K562 (cell line): ENCODE measurements around the gene ERMARD. TPM values are rescaled to one million over a fixed set of nuclear protein-coding genes. Genes with fewer than 3 reads are reported as not detected.

Experiments used
- ATAC-seq: fragments of 200-7000 bp; cut with Tn5 transposase; 3 replicates; pipeline ENCODE4 v1.9.1; 2020; ENCODE audit warnings: moderate library complexity
- BruUV-seq: library from RNA; stranded (reverse); fragments of 400-500 nt; replicated peaks from 2 replicates; lab custom pipeline; 2021; lab: Mats Ljungman, UMichigan
- CTCF ChIA-PET: fragments of 300-600 bp; formaldehyde crosslinking; extraction: SDS; loops from one replicate; lab custom pipeline; 2021; ENCODE audit warnings: low intra/inter-chr PET ratio; lab: Yijun Ruan, JAX
- POLR2A ChIA-PET: fragments of 300-600, 350-650 bp; sonication (Branson Sonifier 250); formaldehyde crosslinking; extraction: SDS; loops from one replicate; lab custom pipeline; 2021; ENCODE audit warnings: antibody characterized with exemption, inconsistent platforms; lab: Yijun Ruan, JAX
- DNase-seq, 4 experiments: peaks; one replicate each; pipeline versions ENCODE4 v3.0.0 to v3.0.0-alpha.2; 2011 to 2018; ENCODE audit warnings: low spot score in 3 of 4, mixed read lengths in 3 of 4; ENCODE audit errors: extremely low read depth in 1 of 4
- FAIRE-seq: peaks from 2 replicates; lab custom pipeline; 2011; peaks lifted over from hg19 to GRCh38; lab: Jason Lieb, UNC
- H2AFZ ChIP-seq: 2 replicates; pipeline ENCODE4 v1.6.0; 2011; ENCODE audit warnings: low read depth, low read length, control low read depth, inconsistent platforms
- H3K27ac ChIP-seq: fragments of 200-600 bp; 3 replicates; pipeline ENCODE4 v1.8.0; 2011; ENCODE audit warnings: low read depth, mild to moderate bottlenecking, control low read depth, inconsistent platforms, low read length, moderate library complexity, mixed read lengths; ENCODE audit errors: extremely low read depth
- H3K27me3 ChIP-seq, 2 experiments: fragments of 300-600 bp in 1 of 2; 2 replicates in 1 of 2; 3 replicates in 1 of 2; pipeline versions ENCODE4 v1.6.0 to v1.8.0; 2011; ENCODE audit warnings: inconsistent platforms in 2 of 2, low read length in 2 of 2, mild to moderate bottlenecking in 1 of 2, mixed read lengths in 1 of 2, moderate library complexity in 1 of 2; ENCODE audit not compliant: control insufficient read depth in 2 of 2, insufficient read depth in 2 of 2
- H3K36me3 ChIP-seq: fragments of 300-600 bp; 3 replicates; pipeline ENCODE4 v1.8.0; 2011; ENCODE audit warnings: mild to moderate bottlenecking, low read length, inconsistent platforms; ENCODE audit not compliant: control insufficient read depth, insufficient read depth
- H3K4me1 ChIP-seq, 2 experiments: fragments of 200-600 bp in 1 of 2; replicated peaks in 1 of 2; 2 replicates in 1 of 2; 3 replicates in 1 of 2; pipeline versions ENCODE4 v1.5.1 to v1.8.0; 2011; ENCODE audit warnings: inconsistent platforms in 2 of 2, low read length in 2 of 2, mild to moderate bottlenecking in 1 of 2, mixed read lengths in 1 of 2, moderate library complexity in 1 of 2; ENCODE audit not compliant: control insufficient read depth in 2 of 2, insufficient read depth in 2 of 2
- H3K4me2 ChIP-seq: 2 replicates; pipeline ENCODE4 v1.6.1; 2011; ENCODE audit warnings: low read length, control low read depth, inconsistent platforms, mixed read lengths; ENCODE audit not compliant: insufficient read depth
- H3K4me3 ChIP-seq: fragments of 200-600 bp; sonication (generic), shearing (Covaris generic); 2 replicates; pipeline ENCODE4 v1.5.1; 2016; ENCODE audit warnings: control low read depth, inconsistent platforms
- H3K79me2 ChIP-seq: fragments of 200-600 bp; 3 replicates; pipeline ENCODE4 v1.8.0; 2011; ENCODE audit warnings: low read length, inconsistent platforms; ENCODE audit not compliant: control insufficient read depth, insufficient read depth
- H3K9ac ChIP-seq, 2 experiments: 2 replicates each; pipeline versions ENCODE4 v1.6.0 to v1.6.1; 2011; ENCODE audit warnings: low read depth in 2 of 2, low read length in 2 of 2, control low read depth in 1 of 2, inconsistent platforms in 1 of 2, mild to moderate bottlenecking in 1 of 2, mixed read lengths in 1 of 2; ENCODE audit not compliant: insufficient read depth in 1 of 2
- H3K9me1 ChIP-seq: one replicate; pipeline ENCODE4 v1.6.0; 2011; ENCODE audit warnings: inconsistent platforms, mild to moderate bottlenecking, low read length, moderate library complexity; ENCODE audit not compliant: control insufficient read depth, insufficient read depth
- H3K9me3 ChIP-seq: replicated peaks from 2 replicates; pipeline ENCODE4 v1.5.1; 2011; ENCODE audit warnings: low read depth, low read length, inconsistent platforms; ENCODE audit not compliant: control insufficient read depth, insufficient read depth
- H4K20me1 ChIP-seq: replicated peaks from 2 replicates; pipeline ENCODE4 v1.6.1; 2011; ENCODE audit warnings: low read length, inconsistent platforms, mixed read lengths; ENCODE audit not compliant: control insufficient read depth, insufficient read depth
- BCL6 ChIP-seq: fragments of 250-450 bp; sonication (Bioruptor Pico); IDR thresholded peaks from 2 replicates; pipeline ENCODE4 v1.4.0; 2020
- CEBPB ChIP-seq: fragments of 450-650 bp; IDR thresholded peaks from 2 replicates; pipeline ENCODE4 v1.6.1; 2016; ENCODE audit warnings: missing genetic modification characterization, missing compliant biosample characterization
- HDAC1 ChIP-seq, 2 experiments: fragments of 450-650 bp; IDR thresholded peaks; 2 replicates each; pipeline ENCODE4 v1.6.1; 2016 to 2017; ENCODE audit warnings: inconsistent platforms in 1 of 2, mild to moderate bottlenecking in 1 of 2, moderate library complexity in 1 of 2
- HMG20A ChIP-seq: fragments of 450-650 bp; formaldehyde crosslinking; conservative IDR thresholded peaks from 2 replicates; pipeline ENCODE4 v1.4.0; 2020; ENCODE audit warnings: mild to moderate bottlenecking, mixed read lengths
- HSF4 ChIP-seq: fragments of 250-450 bp; sonication (Bioruptor Pico); IDR thresholded peaks from 2 replicates; pipeline ENCODE4 v2.1.2; 2022; ENCODE audit warnings: mild to moderate bottlenecking, moderate library complexity, borderline replicate concordance
- KAT2B ChIP-seq: IDR thresholded peaks from one replicate; pipeline ENCODE4 v1.6.1; 2012; ENCODE audit warnings: low read depth, mild to moderate bottlenecking, control low read depth, inconsistent platforms, low read length, moderate library complexity
- NONO ChIP-seq, 2 experiments: fragments of 200-400 bp in 1 of 2; fragments of 450-650 bp in 1 of 2; formaldehyde crosslinking in 1 of 2; IDR thresholded peaks; 2 replicates each; pipeline ENCODE4 v1.6.1; 2017; ENCODE audit warnings: low read depth in 2 of 2, mild to moderate bottlenecking in 2 of 2, moderate library complexity in 2 of 2, low read length in 1 of 2
- RBM17 ChIP-seq: fragments of 200-400 bp; formaldehyde crosslinking; IDR thresholded peaks from 2 replicates; pipeline ENCODE4 v1.6.1; 2017; ENCODE audit warnings: low read depth, mild to moderate bottlenecking, low read length, borderline replicate concordance
- TBP ChIP-seq: optimal IDR thresholded peaks from 2 replicates; pipeline ENCODE3; 2011; ENCODE audit warnings: low read depth, low read length, improper control_type of control experiment
- YBX1 ChIP-seq: fragments of 450-650 bp; IDR thresholded peaks from 2 replicates; pipeline ENCODE4 v1.7.1; 2016; ENCODE audit warnings: mild to moderate bottlenecking
- ZBTB5 ChIP-seq: fragments of 450-650 bp; IDR thresholded peaks from 2 replicates; pipeline ENCODE4 v1.6.1; 2017; ENCODE audit warnings: antibody characterized with exemption
- ZFPM2 ChIP-seq: fragments of 250-450 bp; sonication (Bioruptor Pico); IDR thresholded peaks from 2 replicates; pipeline ENCODE4 v1.5.1; 2022; ENCODE audit warnings: mild to moderate bottlenecking
- ZNF239 ChIP-seq: fragments of 250-450 bp; sonication (Bioruptor Pico); IDR thresholded peaks from 2 replicates; pipeline ENCODE4 v1.4.0; 2020; ENCODE audit warnings: mild to moderate bottlenecking
- ZNF354B ChIP-seq: fragments of 250-450 bp; sonication (Bioruptor Pico); IDR thresholded peaks from 2 replicates; pipeline ENCODE4 v1.4.0; 2020
- ZNF561 ChIP-seq: fragments of 450-650 bp; formaldehyde crosslinking; conservative IDR thresholded peaks from 2 replicates; pipeline ENCODE4 v1.4.0; 2020; ENCODE audit warnings: mild to moderate bottlenecking, moderate library complexity
- ZNF586 ChIP-seq: fragments of 450-650 bp; formaldehyde crosslinking; conservative IDR thresholded peaks from 2 replicates; pipeline ENCODE4 v1.4.0; 2020; ENCODE audit warnings: mild to moderate bottlenecking, moderate library complexity
- ZNF707 ChIP-seq: fragments of 250-450 bp; sonication (Bioruptor Pico); conservative IDR thresholded peaks from 2 replicates; pipeline ENCODE4 v1.8.0; 2022; ENCODE audit warnings: inconsistent platforms, mild to moderate bottlenecking, moderate library complexity
- WGBS: fragments of 100-300 bp; shearing (Covaris generic); methylation state at CpG from one replicate; pipeline ENCODE4 v1.1.6; 2016; ENCODE audit warnings: low coverage, mixed read lengths; ENCODE audit not compliant: insufficient coverage; ENCODE audit errors: missing lambda C conversion rate; 5-methylcytosine and 5-hydroxymethylcytosine counted together
- in situ Hi-C: fragments of 300-500 bp; cut with MboI; formaldehyde crosslinking; loops from 4 replicates; pipeline ENCODE4 v1.15.0; 2018; ENCODE audit warnings: inconsistent platforms, mixed read lengths
- intact Hi-C: fragments of 100-400 bp; cut with micrococcal nuclease; formaldehyde crosslinking; loops from 2 replicates; pipeline ENCODE4 v1.14.2; 2022
- polyA plus RNA-seq, 8 experiments: library from polyadenylated mRNA; depleted of rRNA in 4 of 8; stranded (reverse) in 5 of 8; unstranded in 3 of 8; fragments of >200 nt; fragmentation: Nextera tagmentation in 2 of 8; fragmentation: Illumina TruSeq in 1 of 8; extraction: Ambion mirVana in 2 of 8; extraction: Trizol in 1 of 8; gene quantifications; 2 replicates each; pipeline versions ENCODE4 v1.2.1 to v1.2.3, GENCODE V29; 2011 to 2014; ENCODE audit warnings: inconsistent platforms in 1 of 8, missing spikeins in 1 of 8
- total RNA-seq, 7 experiments: library from RNA; depleted of rRNA in 6 of 7; stranded (reverse); fragments of >200 nt in 6 of 7; fragmentation: Illumina TruSeq in 2 of 7; extraction: Trizol in 2 of 7; gene quantifications; 2 replicates each; pipeline versions ENCODE4 v1.2.1 to v1.2.3, GENCODE V29; 2011 to 2021; ENCODE audit warnings: low replicate concordance in 1 of 7

ERMARD gene
- total and polyA plus RNA-seq, 9 of the 15 experiments (the other 6 are each of a cell fraction or from before 2014, with no cell fraction given) = 14.5 to 68.6 (median 27.7) TPM

- Histone ChIP-seq H2AFZ (no peak overlapping the region), H3K79me2 (no peaks in the 10 kb centered on the region), H4K20me1 (no peaks in the 10 kb centered on the region), H3K4me1 (peaks cover 0 to 3% of the 10 kb centered on the region in 2 experiments; a peak in 1 of 5 replicates), H3K36me3 (peaks cover 20% of the 10 kb centered on the region; the same call in 2 of the 3 replicates), H3K9me3 (no peaks in the 10 kb centered on the region), H3K9me1 (no peaks in the 10 kb centered on the region), H3K4me3 (no peak overlapping the region), H3K27me3 (no peaks in the 10 kb centered on the region), H3K9ac (peak overlapping the region in 1 of 2 experiments; percentile 55; a peak in 1 of 4 replicates), H3K4me2 (no peak overlapping the region), H3K27ac (no peak overlapping the region)
- CTCF ChIA-PET = no interaction called here
- ATAC-seq (no peak), FAIRE-seq (no peak), DNase-seq (no peak)
- no TSS peak for BruUV-seq
- POLR2A ChIA-PET = no interaction called here
- intact Hi-C loops (no loop called here), in situ Hi-C loops (no loop called here)
- 86% methylated on average over 12 of the region's 12 CpGs for WGBS
- no peak for TF ChIP-seq KAT2B
- no peak for TF ChIP-seq HSF4 (CRISPR knock-in tag)
- TF ChIP-seq ZNF354B (CRISPR knock-in tag) = no peak
- no peak for TF ChIP-seq TBP
- no peak for TF ChIP-seq RBM17
- no peak for TF ChIP-seq ZBTB5
- TF ChIP-seq ZNF707 (CRISPR knock-in tag) = no peak
- TF ChIP-seq BCL6 (CRISPR knock-in tag) = no peak
- TF ChIP-seq HMG20A = no peak
- TF ChIP-seq YBX1 = no peak
- TF ChIP-seq ZNF561 (CRISPR knock-in tag) = no peak
- no peak for TF ChIP-seq ZNF586 (CRISPR knock-in tag)
- TF ChIP-seq ZNF239 (CRISPR knock-in tag) = no peak
- no peak for TF ChIP-seq ZFPM2 (CRISPR knock-in tag)
- no peak for TF ChIP-seq HDAC1 (IDR thresholded peaks at IDR 0.05)
- no peak for TF ChIP-seq CEBPB
- TF ChIP-seq NONO (IDR thresholded peaks at IDR 0.05; ENCODE audit: low read depth in 2 of 2, low read length in 1 of 2) = no peak
Measured at GRCh38 chr6:169778646-169779045, 27.2 kb downstream of the ERMARD start.
